GM21526 (cell line): ENCODE results near the gene LDB2.

Experiments used
- ATAC-seq: cut with Tn5 transposase; IDR thresholded peaks from one replicate; pipeline ENCODE4 v1.9.1; 2021; ENCODE audit warnings: moderate library complexity; ENCODE audit not compliant: unreplicated experiment, low FRiP score

The LDB2 gene

DNA sequence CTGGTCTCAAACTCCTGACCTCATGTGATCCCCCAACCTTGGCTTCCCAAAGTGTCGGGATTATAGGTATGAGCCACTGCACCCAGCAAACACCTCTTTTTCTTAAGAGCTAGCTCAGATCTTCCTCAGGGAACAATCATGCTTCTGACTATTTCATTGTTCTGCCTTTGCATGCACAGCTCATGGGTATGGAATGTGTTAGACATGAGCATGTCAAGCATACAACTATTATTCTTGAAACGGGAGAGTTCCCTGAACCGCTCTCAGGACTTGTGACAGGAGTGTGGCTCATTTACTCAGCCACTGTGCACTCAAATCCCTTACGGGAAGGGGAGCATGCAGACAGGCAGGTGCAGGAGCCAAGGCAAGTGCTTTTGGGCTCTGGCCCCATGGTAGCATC is 440.5 kb downstream of the LDB2 start:
- ATAC-seq, result no peak
